ENCODE data around the gene TMEM38A.
"Not testable (repeated sequence)": the region's sequence is repeated elsewhere in the genome, so short reads cannot be mapped to it uniquely, and the experiment has no call there.

The TMEM38A gene

GRCh38 chr19:16638666-16639065, 22.3 kb upstream of the TMEM38A start:
- no peak for DNase-seq

- no peak for DNase-seq
Measured at GRCh38 chr19:16640951-16641350, 20.0 kb upstream of the TMEM38A start.

- DNase-seq = no peak
Measured at GRCh38 chr19:16641695-16642094, 19.2 kb upstream of the TMEM38A start.

- DNase-seq = no peak
Measured at GRCh38 chr19:16645140-16645539, 15.8 kb upstream of the TMEM38A start.

- no peak for DNase-seq
Measured at GRCh38 chr19:16649734-16650133, 11.2 kb upstream of the TMEM38A start.

GRCh38 chr19:16650821-16651220, 10.1 kb upstream of the TMEM38A start:
- no peak for DNase-seq

- not testable (repeated sequence) for DNase-seq
Measured at GRCh38 chr19:16651421-16652188, 9.3 kb upstream of the TMEM38A start.

- DNase-seq = no peak
Measured at GRCh38 chr19:16652854-16653253, 8.1 kb upstream of the TMEM38A start.

- DNase-seq = no peak
Measured at GRCh38 chr19:16654140-16654539, 6.8 kb upstream of the TMEM38A start.

GRCh38 chr19:16654627-16655026, 6.3 kb upstream of the TMEM38A start:
- no peak for DNase-seq

- no peak for DNase-seq
Measured at GRCh38 chr19:16655727-16656126, 5.2 kb upstream of the TMEM38A start.

- DNase-seq = no peak
Measured at GRCh38 chr19:16657384-16657783, 3.6 kb upstream of the TMEM38A start.

GRCh38 chr19:16659464-16659831, 1.5 kb upstream of the TMEM38A start:
- DNase-seq = no peak

GRCh38 chr19:16659832-16660708, 869 bp upstream of the TMEM38A start, which contains the start of gene SMIM7:
SMIM7 (minus strand) TSS chr19:16660144; CDS start chr19:16660110, 34 bp downstream.
- peak; percentile 99 for DNase-seq

GRCh38 chr19:16661480-16662034, 618 bp downstream of the TMEM38A start:
- DNase-seq = peak; percentile 13

- DNase-seq = no peak
Measured at GRCh38 chr19:16668176-16668575, 7.2 kb downstream of the TMEM38A start.

- not testable (repeated sequence) for DNase-seq
Measured at GRCh38 chr19:16668702-16669101, 7.8 kb downstream of the TMEM38A start.

- no peak for DNase-seq
Measured at GRCh38 chr19:16670291-16670690, 9.4 kb downstream of the TMEM38A start.

GRCh38 chr19:16671652-16672274, 10.8 kb downstream of the TMEM38A start:
- DNase-seq = no peak

- DNase-seq = no peak
Measured at GRCh38 chr19:16673231-16673630, 12.3 kb downstream of the TMEM38A start.

- DNase-seq = not testable (repeated sequence)
Measured at GRCh38 chr19:16673839-16674238, 12.9 kb downstream of the TMEM38A start.

- no peak for DNase-seq
Measured at GRCh38 chr19:16676101-16676798, 15.3 kb downstream of the TMEM38A start.

GRCh38 chr19:16677055-16677454, 16.1 kb downstream of the TMEM38A start:
- no peak for DNase-seq

All from activated naive CD4-positive, alpha-beta T cell treated with anti-CD3 and anti-CD28 coated beads, Interleukin-2, amount 50 U/mL, for 16 hours (primary cell).